ENCODE results near the gene UNC5C. TPM values are rescaled to one million over a fixed set of nuclear protein-coding genes. Genes with fewer than 3 reads are reported as not detected.

Gene UNC5C
- total and polyA plus RNA-seq, 10 of the 15 experiments (the other 5 are each of a cell fraction or from before 2014, with no cell fraction given), result 0.02 to 2.0 (median 0.15) TPM; not detected in 1

DNA sequence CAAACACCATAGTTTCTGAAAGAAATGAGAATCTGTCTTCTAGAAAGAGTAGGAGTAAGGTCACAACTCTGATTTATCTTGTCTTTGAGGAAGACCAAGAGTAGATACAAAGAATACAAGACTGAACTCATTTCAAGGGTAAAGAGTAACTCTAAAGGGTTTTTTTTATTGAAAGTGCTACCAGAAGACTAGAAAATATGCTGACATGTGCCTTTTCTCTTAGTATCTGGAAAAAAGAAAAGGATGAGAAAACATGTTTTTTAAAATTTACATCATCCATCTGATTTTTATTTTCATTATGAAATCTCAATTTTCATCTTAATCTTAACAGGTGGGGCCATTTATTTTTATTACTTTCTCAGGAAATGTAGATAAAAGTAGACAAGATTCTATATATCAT, 43.0 kb downstream of the UNC5C start:
- Histone ChIP-seq H2AFZ (ENCODE audit: control insufficient read depth, low read depth, low read length) (no peak overlapping the region), H3K27me3 (replicated peaks in 1 of 2; ENCODE audit: control insufficient read depth in 2 of 2, insufficient read depth in 2 of 2, low read length in 1 of 2) (no peaks in the 10 kb centered on the region), H3K79me2 (ENCODE audit: control insufficient read depth, insufficient read depth, low read length) (no peaks in the 10 kb centered on the region), H3K9me3 (replicated peaks; ENCODE audit: control insufficient read depth, insufficient read depth, low read length) (no peaks in the 10 kb centered on the region), H3K4me3 (no peak overlapping the region), H3K36me3 (ENCODE audit: control insufficient read depth in 2 of 2, insufficient read depth in 2 of 2, low read length in 1 of 2) (no peaks in the 10 kb centered on the region), H4K20me1 (ENCODE audit: control insufficient read depth, insufficient read depth) (no peaks in the 10 kb centered on the region), H3K27ac (ENCODE audit: control insufficient read depth, insufficient read depth) (no peak overlapping the region), H3K4me2 (ENCODE audit: control insufficient read depth, insufficient read depth) (no peak overlapping the region), H3K9ac (ENCODE audit: control insufficient read depth, insufficient read depth, low read length) (no peak overlapping the region), H3K4me1 (ENCODE audit: control insufficient read depth, insufficient read depth, low read length) (no peaks in the 10 kb centered on the region)
- no TSS peak for BruUV-seq (replicated peaks)
- intact Hi-C loops (cut with micrococcal nuclease; ENCODE audit: unreplicated experiment), result loop anchor here (5.0 kb wide), 1 partner anchor 532 kb away; no protein-coding TSS in a partner anchor
- ChIA-PET CTCF (no interaction called here), POLR2A (no interaction called here), RAD21 (ENCODE audit: unreplicated experiment) (no interaction called here), SMC1A (ENCODE audit: uncharacterized antibody, unreplicated experiment) (interaction anchor here (0.6 kb wide), 1 partner anchor 77 kb away, joined by 3 read pairs; no protein-coding TSS in a partner anchor)
- no peak for DNase-seq (ENCODE audit: low read depth, low spot score)
- no peak for FAIRE-seq
- in situ Hi-C loops (cut with MboI), result no loop called here
- ATAC-seq, result no peak
- TF ChIP-seq NFYA (IDR thresholded peaks at IDR 0.05; ENCODE audit: borderline replicate concordance, low read depth, low read length) (no peak), NR2F1 (conservative IDR thresholded peaks at IDR 0.05) (no peak), SUZ12 (IDR thresholded peaks at IDR 0.05; ENCODE audit: unreplicated experiment) (no peak), MEF2A (IDR thresholded peaks at IDR 0.05; ENCODE audit: insufficient read depth, low read depth, low read length) (no peak), KDM1A (IDR thresholded peaks at IDR 0.05; ENCODE audit: borderline replicate concordance) (no peak), HDAC2 (IDR thresholded peaks at IDR 0.05) (no peak), EGR1 (IDR thresholded peaks at IDR 0.05; ENCODE audit: borderline replicate concordance in 1 of 2, low read depth in 2 of 2, low read length in 2 of 2) (no peak), TCF12 (IDR thresholded peaks at IDR 0.05; ENCODE audit: low read depth, low read length) (no peak), RAD21 (IDR thresholded peaks at IDR 0.05; ENCODE audit: insufficient read depth, low read depth, low read length) (no peak), ZNF622 (IDR thresholded peaks at IDR 0.05) (no peak), BHLHE40 (IDR thresholded peaks at IDR 0.05; ENCODE audit: borderline replicate concordance in 1 of 2, low read depth in 2 of 2, low read length in 1 of 2) (no peak)
- TF ChIP-seq, protein P1, sequence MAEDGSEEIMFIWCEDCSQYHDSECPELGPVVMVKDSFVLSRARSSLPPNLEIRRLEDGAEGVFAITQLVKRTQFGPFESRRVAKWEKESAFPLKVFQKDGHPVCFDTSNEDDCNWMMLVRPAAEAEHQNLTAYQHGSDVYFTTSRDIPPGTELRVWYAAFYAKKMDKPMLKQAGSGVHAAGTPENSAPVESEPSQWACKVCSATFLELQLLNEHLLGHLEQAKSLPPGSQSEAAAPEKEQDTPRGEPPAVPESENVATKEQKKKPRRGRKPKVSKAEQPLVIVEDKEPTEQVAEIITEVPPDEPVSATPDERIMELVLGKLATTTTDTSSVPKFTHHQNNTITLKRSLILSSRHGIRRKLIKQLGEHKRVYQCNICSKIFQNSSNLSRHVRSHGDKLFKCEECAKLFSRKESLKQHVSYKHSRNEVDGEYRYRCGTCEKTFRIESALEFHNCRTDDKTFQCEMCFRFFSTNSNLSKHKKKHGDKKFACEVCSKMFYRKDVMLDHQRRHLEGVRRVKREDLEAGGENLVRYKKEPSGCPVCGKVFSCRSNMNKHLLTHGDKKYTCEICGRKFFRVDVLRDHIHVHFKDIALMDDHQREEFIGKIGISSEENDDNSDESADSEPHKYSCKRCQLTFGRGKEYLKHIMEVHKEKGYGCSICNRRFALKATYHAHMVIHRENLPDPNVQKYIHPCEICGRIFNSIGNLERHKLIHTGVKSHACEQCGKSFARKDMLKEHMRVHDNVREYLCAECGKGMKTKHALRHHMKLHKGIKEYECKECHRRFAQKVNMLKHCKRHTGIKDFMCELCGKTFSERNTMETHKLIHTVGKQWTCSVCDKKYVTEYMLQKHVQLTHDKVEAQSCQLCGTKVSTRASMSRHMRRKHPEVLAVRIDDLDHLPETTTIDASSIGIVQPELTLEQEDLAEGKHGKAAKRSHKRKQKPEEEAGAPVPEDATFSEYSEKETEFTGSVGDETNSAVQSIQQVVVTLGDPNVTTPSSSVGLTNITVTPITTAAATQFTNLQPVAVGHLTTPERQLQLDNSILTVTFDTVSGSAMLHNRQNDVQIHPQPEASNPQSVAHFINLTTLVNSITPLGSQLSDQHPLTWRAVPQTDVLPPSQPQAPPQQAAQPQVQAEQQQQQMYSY (CRISPR knock-in tag; IDR thresholded peaks at IDR 0.05), result no peak
- TF ChIP-seq, protein P2, sequence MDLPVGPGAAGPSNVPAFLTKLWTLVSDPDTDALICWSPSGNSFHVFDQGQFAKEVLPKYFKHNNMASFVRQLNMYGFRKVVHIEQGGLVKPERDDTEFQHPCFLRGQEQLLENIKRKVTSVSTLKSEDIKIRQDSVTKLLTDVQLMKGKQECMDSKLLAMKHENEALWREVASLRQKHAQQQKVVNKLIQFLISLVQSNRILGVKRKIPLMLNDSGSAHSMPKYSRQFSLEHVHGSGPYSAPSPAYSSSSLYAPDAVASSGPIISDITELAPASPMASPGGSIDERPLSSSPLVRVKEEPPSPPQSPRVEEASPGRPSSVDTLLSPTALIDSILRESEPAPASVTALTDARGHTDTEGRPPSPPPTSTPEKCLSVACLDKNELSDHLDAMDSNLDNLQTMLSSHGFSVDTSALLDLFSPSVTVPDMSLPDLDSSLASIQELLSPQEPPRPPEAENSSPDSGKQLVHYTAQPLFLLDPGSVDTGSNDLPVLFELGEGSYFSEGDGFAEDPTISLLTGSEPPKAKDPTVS (IDR thresholded peaks at IDR 0.05; ENCODE audit: low read depth, low read length), result no peak
- TF ChIP-seq, protein P3, sequence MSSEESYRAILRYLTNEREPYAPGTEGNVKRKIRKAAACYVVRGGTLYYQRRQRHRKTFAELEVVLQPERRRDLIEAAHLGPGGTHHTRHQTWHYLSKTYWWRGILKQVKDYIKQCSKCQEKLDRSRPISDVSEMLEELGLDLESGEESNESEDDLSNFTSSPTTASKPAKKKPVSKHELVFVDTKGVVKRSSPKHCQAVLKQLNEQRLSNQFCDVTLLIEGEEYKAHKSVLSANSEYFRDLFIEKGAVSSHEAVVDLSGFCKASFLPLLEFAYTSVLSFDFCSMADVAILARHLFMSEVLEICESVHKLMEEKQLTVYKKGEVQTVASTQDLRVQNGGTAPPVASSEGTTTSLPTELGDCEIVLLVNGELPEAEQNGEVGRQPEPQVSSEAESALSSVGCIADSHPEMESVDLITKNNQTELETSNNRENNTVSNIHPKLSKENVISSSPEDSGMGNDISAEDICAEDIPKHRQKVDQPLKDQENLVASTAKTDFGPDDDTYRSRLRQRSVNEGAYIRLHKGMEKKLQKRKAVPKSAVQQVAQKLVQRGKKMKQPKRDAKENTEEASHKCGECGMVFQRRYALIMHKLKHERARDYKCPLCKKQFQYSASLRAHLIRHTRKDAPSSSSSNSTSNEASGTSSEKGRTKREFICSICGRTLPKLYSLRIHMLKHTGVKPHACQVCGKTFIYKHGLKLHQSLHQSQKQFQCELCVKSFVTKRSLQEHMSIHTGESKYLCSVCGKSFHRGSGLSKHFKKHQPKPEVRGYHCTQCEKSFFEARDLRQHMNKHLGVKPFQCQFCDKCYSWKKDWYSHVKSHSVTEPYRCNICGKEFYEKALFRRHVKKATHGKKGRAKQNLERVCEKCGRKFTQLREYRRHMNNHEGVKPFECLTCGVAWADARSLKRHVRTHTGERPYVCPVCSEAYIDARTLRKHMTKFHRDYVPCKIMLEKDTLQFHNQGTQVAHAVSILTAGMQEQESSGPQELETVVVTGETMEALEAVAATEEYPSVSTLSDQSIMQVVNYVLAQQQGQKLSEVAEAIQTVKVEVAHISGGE (CRISPR knock-in tag; IDR thresholded peaks at IDR 0.05), result no peak
- TF ChIP-seq, protein P4, sequence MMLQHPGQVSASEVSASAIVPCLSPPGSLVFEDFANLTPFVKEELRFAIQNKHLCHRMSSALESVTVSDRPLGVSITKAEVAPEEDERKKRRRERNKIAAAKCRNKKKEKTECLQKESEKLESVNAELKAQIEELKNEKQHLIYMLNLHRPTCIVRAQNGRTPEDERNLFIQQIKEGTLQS (IDR thresholded peaks at IDR 0.05; ENCODE audit: borderline replicate concordance, extremely low read depth, low read depth, low read length), result no peak

All from GM12878 (cell line).